ENCODE data around the gene PNP.

DNA sequence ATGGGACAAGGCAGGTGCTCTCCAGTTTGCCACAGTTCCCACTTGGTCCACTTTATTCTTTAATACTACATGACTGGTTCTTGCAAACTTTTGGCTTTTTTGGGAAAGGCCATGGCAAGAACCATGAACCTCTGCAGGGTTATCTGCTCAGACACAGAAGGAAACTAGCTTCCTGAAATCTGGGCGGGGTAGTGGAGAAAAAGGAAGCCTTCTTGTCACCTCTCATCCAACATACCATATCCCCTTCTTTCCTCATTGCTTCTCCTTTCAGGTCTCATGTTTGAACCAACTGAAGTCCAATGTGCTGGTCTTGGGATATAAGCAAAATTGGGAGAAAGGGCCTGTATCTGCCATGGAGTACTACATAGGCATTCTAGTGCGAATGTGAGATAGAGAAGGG, 27.7 kb upstream of the PNP start:
- TF ChIP-seq, protein P1, sequence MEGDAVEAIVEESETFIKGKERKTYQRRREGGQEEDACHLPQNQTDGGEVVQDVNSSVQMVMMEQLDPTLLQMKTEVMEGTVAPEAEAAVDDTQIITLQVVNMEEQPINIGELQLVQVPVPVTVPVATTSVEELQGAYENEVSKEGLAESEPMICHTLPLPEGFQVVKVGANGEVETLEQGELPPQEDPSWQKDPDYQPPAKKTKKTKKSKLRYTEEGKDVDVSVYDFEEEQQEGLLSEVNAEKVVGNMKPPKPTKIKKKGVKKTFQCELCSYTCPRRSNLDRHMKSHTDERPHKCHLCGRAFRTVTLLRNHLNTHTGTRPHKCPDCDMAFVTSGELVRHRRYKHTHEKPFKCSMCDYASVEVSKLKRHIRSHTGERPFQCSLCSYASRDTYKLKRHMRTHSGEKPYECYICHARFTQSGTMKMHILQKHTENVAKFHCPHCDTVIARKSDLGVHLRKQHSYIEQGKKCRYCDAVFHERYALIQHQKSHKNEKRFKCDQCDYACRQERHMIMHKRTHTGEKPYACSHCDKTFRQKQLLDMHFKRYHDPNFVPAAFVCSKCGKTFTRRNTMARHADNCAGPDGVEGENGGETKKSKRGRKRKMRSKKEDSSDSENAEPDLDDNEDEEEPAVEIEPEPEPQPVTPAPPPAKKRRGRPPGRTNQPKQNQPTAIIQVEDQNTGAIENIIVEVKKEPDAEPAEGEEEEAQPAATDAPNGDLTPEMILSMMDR (tag by site-specific recombination; IDR thresholded peaks at IDR 0.05): no peak
- TF ChIP-seq, protein P2, sequence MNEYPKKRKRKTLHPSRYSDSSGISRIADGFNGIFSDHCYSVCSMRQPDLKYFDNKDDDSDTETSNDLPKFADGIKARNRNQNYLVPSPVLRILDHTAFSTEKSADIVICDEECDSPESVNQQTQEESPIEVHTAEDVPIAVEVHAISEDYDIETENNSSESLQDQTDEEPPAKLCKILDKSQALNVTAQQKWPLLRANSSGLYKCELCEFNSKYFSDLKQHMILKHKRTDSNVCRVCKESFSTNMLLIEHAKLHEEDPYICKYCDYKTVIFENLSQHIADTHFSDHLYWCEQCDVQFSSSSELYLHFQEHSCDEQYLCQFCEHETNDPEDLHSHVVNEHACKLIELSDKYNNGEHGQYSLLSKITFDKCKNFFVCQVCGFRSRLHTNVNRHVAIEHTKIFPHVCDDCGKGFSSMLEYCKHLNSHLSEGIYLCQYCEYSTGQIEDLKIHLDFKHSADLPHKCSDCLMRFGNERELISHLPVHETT (tag by site-specific recombination; IDR thresholded peaks at IDR 0.05): no peak
- TF ChIP-seq ZNF830 (tag by site-specific recombination; IDR thresholded peaks at IDR 0.05; ENCODE audit: low read depth): no peak
- no peak for TF ChIP-seq ZNF274 (IDR thresholded peaks at IDR 0.05; ENCODE audit: low read length)
- no peak for TF ChIP-seq ZNF274 (tag by site-specific recombination; IDR thresholded peaks at IDR 0.05; ENCODE audit: borderline replicate concordance)
- TF ChIP-seq ZBTB8A (tag by site-specific recombination; IDR thresholded peaks at IDR 0.05): no peak
- no peak for TF ChIP-seq ZNF530 (tag by site-specific recombination; IDR thresholded peaks at IDR 0.05; ENCODE audit: low read depth)
- no peak for TF ChIP-seq ZNF677 (tag by site-specific recombination; IDR thresholded peaks at IDR 0.05)
- no peak for TF ChIP-seq EGR2 (tag by site-specific recombination; IDR thresholded peaks at IDR 0.05; ENCODE audit: low read depth)
- no peak for TF ChIP-seq ZNF112 (tag by site-specific recombination; IDR thresholded peaks at IDR 0.05)

Measured in HEK293 (cell line).